Gastroesophageal sphincter (tissue), 3 donors: ENCODE data around the gene JAML.

Experiments used
- CTCF ChIP-seq, 4 experiments: fragments of 200-600 bp in 2 of 4; fragments of 450-650 bp in 2 of 4; sonication (generic) in 1 of 4; IDR thresholded peaks; one replicate each; pipeline ENCODE4 v1.5.1; 2017 to 2019; ENCODE audit warnings: antibody characterized with exemption in 4 of 4, mild to moderate bottlenecking in 2 of 4, moderate library complexity in 2 of 4
- POLR2AphosphoS5 ChIP-seq: sonication (generic); formaldehyde crosslinking; IDR thresholded peaks from one replicate; pipeline ENCODE4 v1.6.1; 2017; ENCODE audit warnings: antibody characterized with exemption

- no peak for TF ChIP-seq CTCF (IDR thresholded peaks at IDR 0.05)
- no peak for TF ChIP-seq POLR2AphosphoS5
These were observed 47.2 kb upstream of the JAML start for GRCh38 chr11:118272001-118272400.
